ENCODE results near the gene PLXDC1.

- TF ChIP-seq NFIC (IDR thresholded peaks at IDR 0.05) (no peak), FOXM1 (IDR thresholded peaks at IDR 0.05; ENCODE audit: borderline replicate concordance, low read depth) (no peak), TEAD4 (IDR thresholded peaks at IDR 0.05) (no peak), EGR1 (IDR thresholded peaks at IDR 0.05) (no peak), CEBPB (IDR thresholded peaks at IDR 0.05) (no peak), EP300 (IDR thresholded peaks at IDR 0.05; ENCODE audit: borderline replicate concordance) (no peak), RAD21 (IDR thresholded peaks at IDR 0.05; ENCODE audit: low read depth) (no peak), TAF1 (IDR thresholded peaks at IDR 0.05; ENCODE audit: low read depth) (no peak), MAX (IDR thresholded peaks at IDR 0.05) (no peak), TCF12 (IDR thresholded peaks at IDR 0.05; ENCODE audit: low read depth) (no peak), YY1 (IDR thresholded peaks at IDR 0.05; ENCODE audit: low read depth) (no peak), ZBTB7A (IDR thresholded peaks at IDR 0.05; ENCODE audit: low read depth) (no peak), CREB1 (IDR thresholded peaks at IDR 0.05; ENCODE audit: low read depth) (no peak)
- TF ChIP-seq, protein P1, sequence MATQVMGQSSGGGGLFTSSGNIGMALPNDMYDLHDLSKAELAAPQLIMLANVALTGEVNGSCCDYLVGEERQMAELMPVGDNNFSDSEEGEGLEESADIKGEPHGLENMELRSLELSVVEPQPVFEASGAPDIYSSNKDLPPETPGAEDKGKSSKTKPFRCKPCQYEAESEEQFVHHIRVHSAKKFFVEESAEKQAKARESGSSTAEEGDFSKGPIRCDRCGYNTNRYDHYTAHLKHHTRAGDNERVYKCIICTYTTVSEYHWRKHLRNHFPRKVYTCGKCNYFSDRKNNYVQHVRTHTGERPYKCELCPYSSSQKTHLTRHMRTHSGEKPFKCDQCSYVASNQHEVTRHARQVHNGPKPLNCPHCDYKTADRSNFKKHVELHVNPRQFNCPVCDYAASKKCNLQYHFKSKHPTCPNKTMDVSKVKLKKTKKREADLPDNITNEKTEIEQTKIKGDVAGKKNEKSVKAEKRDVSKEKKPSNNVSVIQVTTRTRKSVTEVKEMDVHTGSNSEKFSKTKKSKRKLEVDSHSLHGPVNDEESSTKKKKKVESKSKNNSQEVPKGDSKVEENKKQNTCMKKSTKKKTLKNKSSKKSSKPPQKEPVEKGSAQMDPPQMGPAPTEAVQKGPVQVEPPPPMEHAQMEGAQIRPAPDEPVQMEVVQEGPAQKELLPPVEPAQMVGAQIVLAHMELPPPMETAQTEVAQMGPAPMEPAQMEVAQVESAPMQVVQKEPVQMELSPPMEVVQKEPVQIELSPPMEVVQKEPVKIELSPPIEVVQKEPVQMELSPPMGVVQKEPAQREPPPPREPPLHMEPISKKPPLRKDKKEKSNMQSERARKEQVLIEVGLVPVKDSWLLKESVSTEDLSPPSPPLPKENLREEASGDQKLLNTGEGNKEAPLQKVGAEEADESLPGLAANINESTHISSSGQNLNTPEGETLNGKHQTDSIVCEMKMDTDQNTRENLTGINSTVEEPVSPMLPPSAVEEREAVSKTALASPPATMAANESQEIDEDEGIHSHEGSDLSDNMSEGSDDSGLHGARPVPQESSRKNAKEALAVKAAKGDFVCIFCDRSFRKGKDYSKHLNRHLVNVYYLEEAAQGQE (IDR thresholded peaks at IDR 0.05; ENCODE audit: low read depth), result no peak
Measured at GRCh38 chr17:39045948-39046679, 105.3 kb downstream of the PLXDC1 start.
